ENCODE data around the gene NECTIN4. TPM values are rescaled to one million over a fixed set of nuclear protein-coding genes. Genes with fewer than 3 reads are reported as not detected.

Gene NECTIN4
- total and polyA plus RNA-seq, 10 of the 15 experiments (the other 5 are each of a cell fraction or from before 2014, with no cell fraction given): 2.8 to 8.7 (median 3.7) TPM

GRCh38 chr1:161046605-161047228, 42.6 kb downstream of the NECTIN4 start (continued):
- TF ChIP-seq ASH2L (IDR thresholded peaks at IDR 0.05; ENCODE audit: borderline replicate concordance, low read depth) (peak; percentile 49; the same call in 1 of the 2 replicates), HDAC6 (IDR thresholded peaks at IDR 0.05; ENCODE audit: unreplicated experiment) (no peak), JUNB (IDR thresholded peaks at IDR 0.05) (no peak; the same call in 1 of the 2 replicates), YBX1 (IDR thresholded peaks at IDR 0.05) (no peak), MYB (IDR thresholded peaks at IDR 0.05; ENCODE audit: borderline replicate concordance, low read depth, low read length) (no peak), ZNF24 (IDR thresholded peaks at IDR 0.05) (no peak), TBL1XR1 (IDR thresholded peaks at IDR 0.05; ENCODE audit: low read depth, low read length) (peak; percentile 54), SMAD5 (IDR thresholded peaks at IDR 0.05; ENCODE audit: low read depth) (no peak), KAT2A (conservative IDR thresholded peaks at IDR 0.05; ENCODE audit: control insufficient read depth, low read depth, low read length) (no peak), EED (IDR thresholded peaks at IDR 0.05; ENCODE audit: low read depth) (no peak), BCL11A (IDR thresholded peaks at IDR 0.05; ENCODE audit: low read depth, low read length) (peak; percentile 44; the same call in 1 of the 2 replicates), BCLAF1 (IDR thresholded peaks at IDR 0.05) (no peak), PAX5 (IDR thresholded peaks at IDR 0.05; ENCODE audit: borderline replicate concordance, low read depth, low read length) (no peak), MEF2A (IDR thresholded peaks at IDR 0.05; ENCODE audit: insufficient read depth, low read depth, low read length) (no peak), ZBED1 (IDR thresholded peaks at IDR 0.05; ENCODE audit: borderline replicate concordance) (no peak; the same call in 1 of the 2 replicates), E4F1 (IDR thresholded peaks at IDR 0.05; ENCODE audit: borderline replicate concordance, partially characterized antibody) (no peak), RAD21 (IDR thresholded peaks at IDR 0.05; ENCODE audit: insufficient read depth, low read depth, low read length) (no peak), EGR1 (IDR thresholded peaks at IDR 0.05; ENCODE audit: borderline replicate concordance in 1 of 2, low read depth in 2 of 2, low read length in 2 of 2) (no peak), CREM (IDR thresholded peaks at IDR 0.05; ENCODE audit: low read depth) (no peak), PBX3 (IDR thresholded peaks at IDR 0.05; ENCODE audit: insufficient replicate concordance, low read depth, low read length) (no peak), ZSCAN29 (IDR thresholded peaks at IDR 0.05) (0 out of 2 replicates have a peak, but pooled peaks have one; percentile 23), NR2C1 (IDR thresholded peaks at IDR 0.05) (no peak)
- TF ChIP-seq, protein P1, sequence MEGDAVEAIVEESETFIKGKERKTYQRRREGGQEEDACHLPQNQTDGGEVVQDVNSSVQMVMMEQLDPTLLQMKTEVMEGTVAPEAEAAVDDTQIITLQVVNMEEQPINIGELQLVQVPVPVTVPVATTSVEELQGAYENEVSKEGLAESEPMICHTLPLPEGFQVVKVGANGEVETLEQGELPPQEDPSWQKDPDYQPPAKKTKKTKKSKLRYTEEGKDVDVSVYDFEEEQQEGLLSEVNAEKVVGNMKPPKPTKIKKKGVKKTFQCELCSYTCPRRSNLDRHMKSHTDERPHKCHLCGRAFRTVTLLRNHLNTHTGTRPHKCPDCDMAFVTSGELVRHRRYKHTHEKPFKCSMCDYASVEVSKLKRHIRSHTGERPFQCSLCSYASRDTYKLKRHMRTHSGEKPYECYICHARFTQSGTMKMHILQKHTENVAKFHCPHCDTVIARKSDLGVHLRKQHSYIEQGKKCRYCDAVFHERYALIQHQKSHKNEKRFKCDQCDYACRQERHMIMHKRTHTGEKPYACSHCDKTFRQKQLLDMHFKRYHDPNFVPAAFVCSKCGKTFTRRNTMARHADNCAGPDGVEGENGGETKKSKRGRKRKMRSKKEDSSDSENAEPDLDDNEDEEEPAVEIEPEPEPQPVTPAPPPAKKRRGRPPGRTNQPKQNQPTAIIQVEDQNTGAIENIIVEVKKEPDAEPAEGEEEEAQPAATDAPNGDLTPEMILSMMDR (IDR thresholded peaks at IDR 0.05 in 2 of 3, conservative IDR thresholded peaks at IDR 0.05 in 1 of 3; ENCODE audit: control insufficient read depth in 2 of 3, extremely low read depth in 1 of 3, insufficient read depth in 1 of 3, low read depth in 3 of 3, low read length in 3 of 3): no peak

All from GM12878 (cell line).